Peyer's patch (tissue), 4 donors: ENCODE data around the gene SPRED2.

Experiments
- POLR2A ChIP-seq, 2 donors: fragments of 450-650 bp; IDR thresholded peaks; one replicate each; pipeline ENCODE4 v1.5.1; 2017; ENCODE audit warnings: antibody characterized with exemption in 2 of 2, mild to moderate bottlenecking in 2 of 2, moderate library complexity in 2 of 2
- TF ChIP-seq, protein P1 (sequence below), 6 experiments: fragments of 450-650 bp in 4 of 6; fragments of 200-600 bp in 2 of 6; sonication (generic) in 1 of 6; IDR thresholded peaks; one replicate each; pipeline ENCODE4 v1.5.1; 2017 to 2019; ENCODE audit warnings: antibody characterized with exemption in 6 of 6, mild to moderate bottlenecking in 3 of 6, moderate library complexity in 1 of 6

DNA sequence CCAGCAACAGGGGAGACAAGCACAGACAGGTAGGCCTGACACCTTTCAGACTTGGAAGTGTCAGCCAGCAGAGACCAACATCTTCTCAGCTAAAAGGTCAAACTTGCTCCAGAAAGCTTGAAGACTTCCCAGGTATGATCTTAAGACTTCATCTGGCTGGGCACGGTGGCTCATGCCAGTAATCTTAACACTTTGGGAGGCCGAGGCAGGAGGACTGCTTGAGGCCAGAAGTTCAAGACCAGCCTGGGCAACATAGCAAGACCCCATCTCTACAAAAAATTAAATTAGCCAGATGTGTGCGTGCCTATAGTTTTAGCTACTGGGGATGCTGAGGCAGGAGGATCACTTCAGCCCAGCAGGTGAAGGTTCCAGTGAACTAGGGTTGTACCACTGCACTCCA is 39.0 kb upstream of the SPRED2 start:
- TF ChIP-seq, protein P1, sequence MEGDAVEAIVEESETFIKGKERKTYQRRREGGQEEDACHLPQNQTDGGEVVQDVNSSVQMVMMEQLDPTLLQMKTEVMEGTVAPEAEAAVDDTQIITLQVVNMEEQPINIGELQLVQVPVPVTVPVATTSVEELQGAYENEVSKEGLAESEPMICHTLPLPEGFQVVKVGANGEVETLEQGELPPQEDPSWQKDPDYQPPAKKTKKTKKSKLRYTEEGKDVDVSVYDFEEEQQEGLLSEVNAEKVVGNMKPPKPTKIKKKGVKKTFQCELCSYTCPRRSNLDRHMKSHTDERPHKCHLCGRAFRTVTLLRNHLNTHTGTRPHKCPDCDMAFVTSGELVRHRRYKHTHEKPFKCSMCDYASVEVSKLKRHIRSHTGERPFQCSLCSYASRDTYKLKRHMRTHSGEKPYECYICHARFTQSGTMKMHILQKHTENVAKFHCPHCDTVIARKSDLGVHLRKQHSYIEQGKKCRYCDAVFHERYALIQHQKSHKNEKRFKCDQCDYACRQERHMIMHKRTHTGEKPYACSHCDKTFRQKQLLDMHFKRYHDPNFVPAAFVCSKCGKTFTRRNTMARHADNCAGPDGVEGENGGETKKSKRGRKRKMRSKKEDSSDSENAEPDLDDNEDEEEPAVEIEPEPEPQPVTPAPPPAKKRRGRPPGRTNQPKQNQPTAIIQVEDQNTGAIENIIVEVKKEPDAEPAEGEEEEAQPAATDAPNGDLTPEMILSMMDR (IDR thresholded peaks at IDR 0.05) = no peak
- TF ChIP-seq POLR2A (IDR thresholded peaks at IDR 0.05) = no peak
